ENCODE data around the gene TERT.
"Not testable (repeated sequence)": the region's sequence is repeated elsewhere in the genome, so short reads cannot be mapped to it uniquely, and the experiment has no call there.

TERT gene

DNA sequence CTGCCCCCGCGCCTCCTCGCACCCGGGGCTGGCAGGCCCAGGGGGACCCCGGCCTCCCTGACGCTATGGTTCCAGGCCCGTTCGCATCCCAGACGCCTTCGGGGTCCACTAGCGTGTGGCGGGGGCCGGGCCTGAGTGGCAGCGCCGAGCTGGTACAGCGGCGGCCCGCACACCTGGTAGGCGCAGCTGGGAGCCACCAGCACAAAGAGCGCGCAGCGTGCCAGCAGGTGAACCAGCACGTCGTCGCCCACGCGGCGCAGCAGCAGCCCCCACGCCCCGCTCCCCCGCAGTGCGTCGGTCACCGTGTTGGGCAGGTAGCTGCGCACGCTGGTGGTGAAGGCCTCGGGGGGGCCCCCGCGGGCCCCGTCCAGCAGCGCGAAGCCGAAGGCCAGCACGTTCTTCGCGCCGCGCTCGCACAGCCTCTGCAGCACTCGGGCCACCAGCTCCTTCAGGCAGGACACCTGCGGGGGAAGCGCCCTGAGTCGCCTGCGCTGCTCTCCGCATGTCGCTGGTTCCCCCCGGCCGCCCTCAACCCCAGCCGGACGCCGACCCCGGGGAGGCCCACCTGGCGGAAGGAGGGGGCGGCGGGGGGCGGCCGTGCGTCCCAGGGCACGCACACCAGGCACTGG is 548 bp downstream of the TERT start:
- DNase-seq (ENCODE audit: low spot score), result no peak

DNA sequence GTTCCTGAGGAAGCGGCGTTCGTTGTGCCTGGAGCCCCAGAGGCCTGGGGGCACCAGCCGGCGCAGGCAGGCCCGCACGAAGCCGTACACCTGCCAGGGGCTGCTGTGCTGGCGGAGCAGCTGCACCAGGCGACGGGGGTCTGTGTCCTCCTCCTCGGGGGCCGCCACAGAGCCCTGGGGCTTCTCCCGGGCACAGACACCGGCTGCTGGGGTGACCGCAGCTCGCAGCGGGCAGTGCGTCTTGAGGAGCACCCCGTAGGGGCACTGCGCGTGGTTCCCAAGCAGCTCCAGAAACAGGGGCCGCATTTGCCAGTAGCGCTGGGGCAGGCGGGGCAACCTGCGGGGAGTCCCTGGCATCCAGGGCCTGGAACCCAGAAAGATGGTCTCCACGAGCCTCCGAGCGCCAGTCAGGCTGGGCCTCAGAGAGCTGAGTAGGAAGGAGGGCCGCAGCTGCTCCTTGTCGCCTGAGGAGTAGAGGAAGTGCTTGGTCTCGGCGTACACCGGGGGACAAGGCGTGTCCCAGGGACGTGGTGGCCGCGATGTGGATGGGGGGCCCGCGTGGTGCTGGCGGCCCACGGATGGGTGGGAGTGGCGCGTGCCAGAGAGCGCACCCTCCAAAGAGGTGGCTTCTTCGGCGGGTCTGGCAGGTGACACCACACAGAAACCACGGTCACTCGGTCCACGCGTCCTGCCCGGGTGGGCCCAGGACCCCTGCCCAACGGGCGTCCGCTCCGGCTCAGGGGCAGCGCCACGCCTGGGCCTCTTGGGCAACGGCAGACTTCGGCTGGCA is 1.3 kb downstream of the TERT start:
- DNase-seq (ENCODE audit: low spot score), result no peak

- DNase-seq (ENCODE audit: low spot score), result no peak
These were observed 1.9 kb downstream of the TERT start for GRCh38 chr5:1292846-1293415.

DNA sequence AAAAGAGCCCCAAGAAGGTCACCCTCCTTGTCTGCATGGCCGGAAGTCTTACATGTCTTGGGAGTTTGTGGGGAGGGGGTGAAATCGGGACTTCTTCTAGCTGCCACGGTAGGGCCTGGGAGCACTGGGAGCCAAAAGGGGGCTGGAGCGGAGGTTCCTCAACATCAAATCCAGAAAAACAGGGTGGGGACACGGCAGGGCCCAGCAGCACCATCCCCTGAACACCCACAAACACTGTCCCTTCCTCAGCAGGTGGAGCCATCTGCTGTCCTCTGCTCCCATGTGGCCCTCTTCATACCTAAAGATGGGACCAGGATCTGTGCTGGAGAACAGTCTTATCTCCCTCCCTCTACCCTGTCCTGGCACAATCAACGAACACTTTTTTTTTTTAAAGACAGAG is 2.7 kb downstream of the TERT start:
- no peak for DNase-seq (ENCODE audit: low spot score)

DNA sequence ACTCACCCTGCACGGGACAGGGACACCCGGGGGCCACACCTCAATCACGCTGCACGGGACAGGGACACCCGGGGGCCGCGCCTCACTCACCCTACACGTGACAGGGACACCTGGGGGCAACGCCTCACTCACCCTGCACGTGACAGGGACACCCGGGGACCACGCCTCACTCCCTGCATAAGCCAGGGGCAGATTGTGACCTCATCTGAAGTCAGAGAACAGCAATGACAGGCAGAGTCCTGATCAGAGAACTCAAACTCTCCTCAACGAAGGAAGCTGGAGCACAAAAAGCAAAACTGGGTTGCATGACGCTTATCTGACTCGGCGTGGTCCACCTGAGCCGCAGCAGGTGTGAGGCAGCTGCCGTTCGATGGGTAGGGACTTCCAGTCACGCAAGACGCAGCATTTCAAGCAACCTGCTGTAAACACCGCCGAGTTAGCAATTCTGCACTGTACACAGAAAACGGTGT is 3.2 kb downstream of the TERT start:
- DNase-seq (ENCODE audit: low spot score), result no peak

GRCh38 chr5:1290956-1291355 is 3.9 kb downstream of the TERT start:
- not testable (repeated sequence) for DNase-seq (ENCODE audit: low spot score)

DNA sequence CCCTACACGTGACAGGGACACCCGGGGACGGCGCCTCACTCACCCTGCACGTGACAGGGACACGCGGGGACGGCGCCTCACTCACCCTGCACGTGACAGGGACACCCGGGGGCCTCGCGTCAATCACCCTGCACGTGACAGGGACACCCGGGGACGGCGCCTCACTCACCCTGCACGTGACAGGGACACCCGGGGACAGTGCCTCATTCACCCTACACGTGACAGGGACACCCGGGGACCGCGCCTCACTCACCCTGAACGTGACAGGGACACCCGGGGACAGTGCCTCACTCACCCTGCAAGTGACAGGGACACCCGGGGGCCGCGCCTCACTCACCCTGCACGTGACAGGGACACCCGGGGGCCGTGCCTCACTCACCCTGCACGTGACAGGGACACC is 5.3 kb downstream of the TERT start:
- DNase-seq (ENCODE audit: low spot score), result not testable (repeated sequence)

GRCh38 chr5:1288439-1289335 is 6.2 kb downstream of the TERT start:
- no peak for DNase-seq (ENCODE audit: low spot score)

DNA sequence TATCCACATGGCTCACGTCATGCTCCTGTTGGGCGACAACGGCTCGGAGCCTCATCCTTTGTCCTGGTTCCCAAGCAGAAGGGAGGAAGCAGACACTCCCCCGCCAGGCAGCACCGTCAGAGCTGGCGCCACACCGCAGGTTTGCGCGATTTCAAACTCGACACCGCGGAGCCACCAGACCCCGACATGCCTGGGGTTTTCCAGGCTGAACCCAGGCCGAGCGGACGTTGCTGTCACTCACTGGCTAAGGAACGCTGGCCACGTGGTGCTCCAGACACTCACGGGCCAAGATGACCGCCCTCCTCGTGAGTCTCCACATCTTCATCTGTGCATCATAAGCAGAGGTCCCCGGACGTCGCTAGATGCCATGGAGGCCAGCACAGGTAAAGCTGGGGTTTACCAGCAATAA is 9.0 kb downstream of the TERT start:
- DNase-seq (ENCODE audit: low spot score), result no peak

GRCh38 chr5:1285141-1285540 is 9.7 kb downstream of the TERT start:
- no peak for DNase-seq (ENCODE audit: low spot score)

GRCh38 chr5:1284336-1284970 is 10.4 kb downstream of the TERT start:
- DNase-seq (ENCODE audit: low spot score), result not testable (repeated sequence)

DNA sequence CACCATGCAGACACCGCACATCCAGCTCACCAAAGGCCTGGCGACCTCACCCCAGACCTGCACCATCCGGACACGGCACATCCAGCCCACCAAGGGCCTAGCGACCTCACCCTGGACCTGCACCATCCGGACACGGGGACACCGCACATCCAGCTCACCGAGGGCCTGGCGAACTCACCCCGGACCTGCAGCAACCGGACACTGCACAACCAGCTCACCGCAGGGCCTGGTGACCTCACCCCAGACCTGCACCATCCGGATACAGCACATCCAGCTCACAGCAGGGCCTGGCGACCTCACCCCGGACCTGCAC is 11.2 kb downstream of the TERT start:
- DNase-seq (ENCODE audit: low spot score), result not testable (repeated sequence)

DNA sequence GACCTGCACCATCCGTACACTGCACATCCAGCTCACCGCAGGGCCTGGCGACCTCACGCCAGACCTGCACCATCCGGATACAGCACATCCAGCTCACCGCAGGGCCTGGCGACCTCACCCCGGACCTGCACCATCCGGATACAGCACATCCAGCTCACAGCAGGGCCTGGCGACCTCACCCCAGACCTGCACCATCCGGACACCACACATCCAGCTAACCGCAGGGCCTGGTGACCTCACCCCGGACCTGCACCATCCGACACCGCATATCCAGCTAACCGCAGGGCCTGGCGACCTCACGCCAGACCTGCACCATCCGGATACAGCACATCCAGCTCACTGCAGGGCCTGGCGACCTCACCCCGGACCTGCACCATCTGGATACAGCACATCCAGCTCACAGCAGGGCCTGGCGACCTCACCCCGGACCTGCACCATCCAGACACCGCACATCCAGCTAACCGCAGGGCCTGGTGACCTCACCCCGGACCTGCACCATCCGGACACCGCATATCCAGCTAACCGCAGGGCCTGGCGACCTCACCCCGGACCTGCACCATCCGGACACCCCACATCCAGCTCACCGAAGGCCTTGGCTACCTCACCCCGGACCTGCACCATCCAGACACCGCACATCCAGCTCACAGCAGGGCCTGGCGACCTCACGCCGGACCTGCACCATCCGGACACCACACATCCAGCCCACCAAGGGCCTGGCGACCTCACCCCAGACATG is 11.7 kb downstream of the TERT start:
- not testable (repeated sequence) for DNase-seq (ENCODE audit: low spot score)

DNA sequence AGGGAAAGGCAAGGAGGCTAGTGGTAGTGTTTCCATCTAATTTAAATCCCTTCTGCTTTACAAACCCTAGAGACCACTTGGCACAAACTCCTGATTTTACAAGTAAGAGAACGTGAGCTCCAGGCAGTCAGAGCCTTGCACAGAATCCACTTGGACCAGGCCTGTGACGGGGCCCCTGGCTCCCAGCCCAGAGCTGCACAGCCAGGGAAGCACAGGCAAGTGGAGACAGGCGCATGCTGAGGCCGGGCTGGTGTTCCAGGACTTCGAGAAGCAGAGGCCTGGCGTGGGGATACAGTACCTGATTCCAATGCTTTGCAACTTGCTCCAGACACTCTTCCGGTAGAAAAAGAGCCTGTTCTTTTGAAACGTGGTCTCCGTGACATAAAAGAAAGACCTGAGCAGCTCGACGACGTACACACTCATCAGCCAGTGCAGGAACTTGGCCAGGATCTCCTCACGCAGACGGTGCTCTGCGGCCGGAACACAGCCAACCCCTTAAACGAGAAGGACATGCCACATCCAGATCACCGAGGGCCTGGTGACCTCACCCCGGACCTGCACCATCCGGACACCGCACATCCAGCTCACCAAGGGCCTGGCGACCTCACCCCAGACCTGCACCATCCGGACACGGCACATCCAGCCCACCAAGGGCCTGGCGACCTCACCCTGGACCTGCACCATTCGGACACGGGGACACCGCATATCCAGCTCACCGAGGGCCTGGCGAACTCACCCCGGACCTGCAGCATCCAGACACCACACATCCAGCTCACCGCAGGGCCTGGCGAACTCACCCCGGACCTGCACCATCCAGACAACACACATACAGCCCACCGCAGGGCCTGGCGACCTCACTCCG is 12.5 kb downstream of the TERT start:
- DNase-seq (ENCODE audit: low spot score), result no peak

DNA sequence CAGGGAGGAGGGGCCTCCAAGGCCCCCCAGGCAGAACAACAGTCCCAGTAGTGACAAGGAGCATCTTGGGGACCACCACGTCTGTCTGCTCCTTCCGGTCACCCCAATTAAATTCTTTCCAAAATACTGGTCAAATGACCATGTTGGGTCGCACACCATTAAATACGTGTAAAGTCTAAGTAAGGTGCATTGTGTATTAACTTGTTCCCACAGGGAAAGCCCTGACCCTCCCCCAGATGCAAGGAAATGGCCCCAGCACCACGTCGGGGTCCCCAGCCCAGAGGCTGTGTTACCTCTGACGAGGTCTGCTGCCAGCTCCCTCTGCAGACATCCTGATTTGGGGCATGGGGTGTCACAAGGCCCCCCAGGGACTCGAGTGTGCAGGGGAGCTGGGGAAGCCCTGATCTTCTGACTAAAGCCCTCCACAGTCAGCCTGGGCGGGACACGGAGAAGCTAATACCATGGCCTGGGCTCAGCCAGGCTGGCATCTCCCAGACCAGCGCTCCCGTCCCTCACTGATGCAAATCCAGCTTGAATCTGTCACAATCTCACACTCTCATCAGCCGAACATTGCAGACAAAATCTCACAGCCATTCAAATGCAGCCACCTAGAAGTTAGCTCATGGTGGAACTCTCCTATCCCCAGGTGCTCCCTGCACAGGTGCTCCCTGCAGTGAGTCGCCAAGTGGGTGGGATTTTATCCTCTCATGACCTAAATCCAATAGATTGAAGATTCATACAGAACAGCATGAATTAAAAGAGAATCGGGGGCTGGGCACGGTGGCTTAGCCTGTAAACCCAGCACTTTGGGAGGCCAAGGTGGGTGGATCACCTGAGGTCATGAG is 13.6 kb downstream of the TERT start:
- DNase-seq (ENCODE audit: low spot score), result no peak

GRCh38 chr5:1280177-1281037 is 14.5 kb downstream of the TERT start:
- DNase-seq (ENCODE audit: low spot score), result no peak

GRCh38 chr5:1279443-1280151 is 15.3 kb downstream of the TERT start:
- DNase-seq (ENCODE audit: low spot score), result no peak
